A673 (cell line): Measurements from ENCODE around the gene SEMA3E.

Experiments
- EZH2 ChIP-seq: fragments of 200-600 bp; sonication (generic); IDR thresholded peaks from 2 replicates; pipeline ENCODE4 v1.6.1; 2017; ENCODE audit warnings: borderline replicate concordance, low read depth, mild to moderate bottlenecking, mixed read lengths, antibody characterized with exemption, low read length; ENCODE audit not compliant: poor library complexity, severe bottlenecking
- TF ChIP-seq, protein P1 (sequence below): fragments of 300-800, 200-600 bp; sonication (generic); conservative IDR thresholded peaks from 2 replicates; pipeline ENCODE4 v1.5.1; 2017; ENCODE audit warnings: low read depth, mild to moderate bottlenecking, antibody characterized with exemption, low read length, moderate library complexity, mixed read lengths

DNA sequence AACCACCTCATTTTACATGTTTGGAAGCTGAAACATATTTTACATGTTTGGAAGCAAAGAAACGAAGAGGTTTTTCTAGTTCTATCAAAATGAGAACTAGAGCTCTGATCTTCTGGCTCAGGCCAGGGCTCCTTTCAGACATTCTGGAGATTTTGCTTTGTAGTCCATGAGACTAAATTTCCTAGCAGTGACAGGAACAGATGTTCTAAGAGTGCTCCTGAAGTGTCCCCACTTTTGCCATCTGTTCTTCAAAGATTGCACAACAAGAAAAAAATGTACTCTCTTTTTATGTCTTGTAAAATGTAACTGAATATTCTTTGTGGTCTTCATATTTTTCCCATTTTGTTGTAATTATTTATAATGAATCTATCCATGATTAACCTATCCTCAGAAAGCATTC is 289.8 kb downstream of the SEMA3E start:
- TF ChIP-seq, protein P1, sequence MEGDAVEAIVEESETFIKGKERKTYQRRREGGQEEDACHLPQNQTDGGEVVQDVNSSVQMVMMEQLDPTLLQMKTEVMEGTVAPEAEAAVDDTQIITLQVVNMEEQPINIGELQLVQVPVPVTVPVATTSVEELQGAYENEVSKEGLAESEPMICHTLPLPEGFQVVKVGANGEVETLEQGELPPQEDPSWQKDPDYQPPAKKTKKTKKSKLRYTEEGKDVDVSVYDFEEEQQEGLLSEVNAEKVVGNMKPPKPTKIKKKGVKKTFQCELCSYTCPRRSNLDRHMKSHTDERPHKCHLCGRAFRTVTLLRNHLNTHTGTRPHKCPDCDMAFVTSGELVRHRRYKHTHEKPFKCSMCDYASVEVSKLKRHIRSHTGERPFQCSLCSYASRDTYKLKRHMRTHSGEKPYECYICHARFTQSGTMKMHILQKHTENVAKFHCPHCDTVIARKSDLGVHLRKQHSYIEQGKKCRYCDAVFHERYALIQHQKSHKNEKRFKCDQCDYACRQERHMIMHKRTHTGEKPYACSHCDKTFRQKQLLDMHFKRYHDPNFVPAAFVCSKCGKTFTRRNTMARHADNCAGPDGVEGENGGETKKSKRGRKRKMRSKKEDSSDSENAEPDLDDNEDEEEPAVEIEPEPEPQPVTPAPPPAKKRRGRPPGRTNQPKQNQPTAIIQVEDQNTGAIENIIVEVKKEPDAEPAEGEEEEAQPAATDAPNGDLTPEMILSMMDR, result no peak
- no peak for TF ChIP-seq EZH2
